ENCODE measurements around the gene CAMK1D.

CAMK1D gene

GRCh38 chr10:12661671-12662070 lies 312.3 kb downstream of the CAMK1D start:
- DNase-seq: no peak

- no peak for DNase-seq
Measured at GRCh38 chr10:12663863-12664262, 314.5 kb downstream of the CAMK1D start.

- no peak for DNase-seq
Measured at GRCh38 chr10:12665501-12665900, 316.2 kb downstream of the CAMK1D start.

GRCh38 chr10:12667052-12667451 lies 317.7 kb downstream of the CAMK1D start:
- no peak for DNase-seq

- no peak for DNase-seq
Measured at GRCh38 chr10:12668634-12669033, 319.3 kb downstream of the CAMK1D start.

GRCh38 chr10:12670004-12670403 lies 320.7 kb downstream of the CAMK1D start:
- no peak for DNase-seq

- DNase-seq: no peak
Measured at GRCh38 chr10:12675186-12675585, 325.8 kb downstream of the CAMK1D start.

GRCh38 chr10:12679636-12680035 lies 330.3 kb downstream of the CAMK1D start:
- no peak for DNase-seq

- no peak for DNase-seq
Measured at GRCh38 chr10:12681252-12681651, 331.9 kb downstream of the CAMK1D start.

GRCh38 chr10:12684784-12685183 lies 335.4 kb downstream of the CAMK1D start:
- no peak for DNase-seq

- no peak for DNase-seq
Measured at GRCh38 chr10:12685261-12686058, 336.1 kb downstream of the CAMK1D start.

GRCh38 chr10:12687996-12688395 lies 338.6 kb downstream of the CAMK1D start:
- no peak for DNase-seq

GRCh38 chr10:12689893-12690292 lies 340.5 kb downstream of the CAMK1D start:
- DNase-seq: no peak

- DNase-seq: no peak
Measured at GRCh38 chr10:12690525-12691126, 341.3 kb downstream of the CAMK1D start.

- no peak for DNase-seq
Measured at GRCh38 chr10:12691596-12691995, 342.2 kb downstream of the CAMK1D start.

- DNase-seq: no peak
Measured at GRCh38 chr10:12697764-12698163, 348.4 kb downstream of the CAMK1D start.

- no peak for DNase-seq
Measured at GRCh38 chr10:12699258-12699700, 349.9 kb downstream of the CAMK1D start.

- DNase-seq: no peak
Measured at GRCh38 chr10:12699781-12700556, 350.6 kb downstream of the CAMK1D start.

- DNase-seq: no peak
Measured at GRCh38 chr10:12700557-12700874, 351.2 kb downstream of the CAMK1D start.

GRCh38 chr10:12701696-12702095 lies 352.3 kb downstream of the CAMK1D start:
- no peak for DNase-seq

- DNase-seq: no peak
Measured at GRCh38 chr10:12702215-12702770, 352.9 kb downstream of the CAMK1D start.

GRCh38 chr10:12703126-12703525 lies 353.8 kb downstream of the CAMK1D start:
- no peak for DNase-seq

GRCh38 chr10:12703813-12704212 lies 354.5 kb downstream of the CAMK1D start:
- no peak for DNase-seq

GRCh38 chr10:12704488-12704887 lies 355.1 kb downstream of the CAMK1D start:
- no peak for DNase-seq
